ENCODE data around the gene PPHLN1.

Gene PPHLN1

DNA sequence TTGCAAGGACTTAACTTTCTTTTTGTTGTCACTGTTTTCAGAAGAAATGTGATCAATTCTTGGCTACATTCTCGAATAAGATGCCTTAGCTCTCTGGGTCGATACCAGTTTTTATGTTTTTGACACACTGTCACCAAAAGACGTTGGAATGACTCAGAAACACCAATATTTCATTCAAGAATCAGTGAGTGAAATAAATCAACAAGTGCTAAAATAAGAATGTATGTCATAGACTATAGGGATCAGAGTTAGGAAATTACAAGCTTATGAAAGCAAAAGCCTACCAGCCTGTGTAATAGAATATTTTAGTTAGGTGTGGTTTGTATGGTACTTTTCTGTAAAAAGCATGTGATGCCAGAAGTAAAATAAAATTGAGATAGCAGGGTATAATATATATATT lies 17.8 kb downstream of the PPHLN1 start:
- no peak for TF ChIP-seq FOXP2 (optimal IDR thresholded peaks at IDR 0.05; ENCODE audit: borderline replicate concordance, extremely low read depth, extremely low read length, insufficient read depth)
- TF ChIP-seq TAF1 (IDR thresholded peaks at IDR 0.05; ENCODE audit: borderline replicate concordance, insufficient read depth, low read length), result no peak
- TF ChIP-seq SIN3A (IDR thresholded peaks at IDR 0.05; ENCODE audit: borderline replicate concordance, insufficient read depth, low read length), result no peak
- TF ChIP-seq, protein P1, sequence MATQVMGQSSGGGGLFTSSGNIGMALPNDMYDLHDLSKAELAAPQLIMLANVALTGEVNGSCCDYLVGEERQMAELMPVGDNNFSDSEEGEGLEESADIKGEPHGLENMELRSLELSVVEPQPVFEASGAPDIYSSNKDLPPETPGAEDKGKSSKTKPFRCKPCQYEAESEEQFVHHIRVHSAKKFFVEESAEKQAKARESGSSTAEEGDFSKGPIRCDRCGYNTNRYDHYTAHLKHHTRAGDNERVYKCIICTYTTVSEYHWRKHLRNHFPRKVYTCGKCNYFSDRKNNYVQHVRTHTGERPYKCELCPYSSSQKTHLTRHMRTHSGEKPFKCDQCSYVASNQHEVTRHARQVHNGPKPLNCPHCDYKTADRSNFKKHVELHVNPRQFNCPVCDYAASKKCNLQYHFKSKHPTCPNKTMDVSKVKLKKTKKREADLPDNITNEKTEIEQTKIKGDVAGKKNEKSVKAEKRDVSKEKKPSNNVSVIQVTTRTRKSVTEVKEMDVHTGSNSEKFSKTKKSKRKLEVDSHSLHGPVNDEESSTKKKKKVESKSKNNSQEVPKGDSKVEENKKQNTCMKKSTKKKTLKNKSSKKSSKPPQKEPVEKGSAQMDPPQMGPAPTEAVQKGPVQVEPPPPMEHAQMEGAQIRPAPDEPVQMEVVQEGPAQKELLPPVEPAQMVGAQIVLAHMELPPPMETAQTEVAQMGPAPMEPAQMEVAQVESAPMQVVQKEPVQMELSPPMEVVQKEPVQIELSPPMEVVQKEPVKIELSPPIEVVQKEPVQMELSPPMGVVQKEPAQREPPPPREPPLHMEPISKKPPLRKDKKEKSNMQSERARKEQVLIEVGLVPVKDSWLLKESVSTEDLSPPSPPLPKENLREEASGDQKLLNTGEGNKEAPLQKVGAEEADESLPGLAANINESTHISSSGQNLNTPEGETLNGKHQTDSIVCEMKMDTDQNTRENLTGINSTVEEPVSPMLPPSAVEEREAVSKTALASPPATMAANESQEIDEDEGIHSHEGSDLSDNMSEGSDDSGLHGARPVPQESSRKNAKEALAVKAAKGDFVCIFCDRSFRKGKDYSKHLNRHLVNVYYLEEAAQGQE (IDR thresholded peaks at IDR 0.05; ENCODE audit: insufficient read depth in 1 of 2, low read depth in 2 of 2, low read length in 2 of 2), result no peak
- TF ChIP-seq POLR2AphosphoS5 (IDR thresholded peaks at IDR 0.05; ENCODE audit: low read depth, low read length), result no peak

DNA sequence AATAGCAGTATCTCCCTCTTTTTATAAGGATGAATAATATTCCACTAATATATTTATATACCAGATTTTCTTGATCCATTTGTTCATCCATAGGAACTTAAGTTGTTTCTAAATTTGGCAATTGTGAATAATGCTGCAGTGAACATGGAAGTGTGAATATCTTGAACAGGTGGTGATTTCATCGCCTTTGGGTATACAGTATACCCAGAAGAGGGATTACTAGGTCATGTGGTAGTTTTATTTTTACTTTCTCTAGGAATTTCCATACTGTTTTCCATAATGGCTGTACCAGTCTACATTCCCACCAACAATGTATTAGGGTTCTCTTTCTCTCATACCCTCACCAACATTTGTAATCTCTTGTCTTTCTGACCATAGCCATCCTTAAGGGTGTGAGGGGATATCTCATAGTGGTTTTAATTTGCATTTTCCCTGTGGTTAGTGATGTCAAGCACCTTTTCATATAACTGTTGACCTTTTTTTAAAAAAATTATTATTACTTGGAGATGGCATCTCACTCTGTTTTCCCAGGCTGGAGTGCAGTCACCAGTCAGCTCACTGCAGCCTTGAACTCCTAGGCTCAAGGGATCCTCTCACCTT lies 20.5 kb downstream of the PPHLN1 start:
- TF ChIP-seq FOXP2 (optimal IDR thresholded peaks at IDR 0.05; ENCODE audit: borderline replicate concordance, extremely low read depth, extremely low read length, insufficient read depth) (no peak), SIN3A (IDR thresholded peaks at IDR 0.05; ENCODE audit: borderline replicate concordance, insufficient read depth, low read length) (no peak)
- TF ChIP-seq, protein P1 (IDR thresholded peaks at IDR 0.05; ENCODE audit: insufficient read depth in 1 of 2, low read depth in 2 of 2, low read length in 2 of 2), result no peak

DNA sequence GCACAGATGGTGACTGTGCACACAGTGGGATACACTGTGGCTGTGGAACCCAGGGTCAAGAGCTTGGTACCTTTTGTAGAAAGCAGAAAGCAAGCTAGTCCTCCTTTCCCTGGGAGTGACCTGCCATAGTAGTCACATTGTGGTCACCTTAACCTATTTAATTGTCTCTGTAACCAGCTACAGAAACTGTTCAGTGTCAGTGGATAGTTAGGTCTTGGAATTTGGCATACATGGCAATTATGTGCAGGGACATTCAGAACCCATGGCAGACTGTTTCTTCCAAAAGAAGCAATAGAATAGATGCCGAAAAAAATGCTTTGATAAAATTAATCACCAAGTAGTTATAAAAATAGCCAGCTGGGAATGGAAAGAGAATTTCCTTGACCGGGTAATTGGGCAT lies 30.4 kb downstream of the PPHLN1 start:
- TF ChIP-seq TAF1 (IDR thresholded peaks at IDR 0.05; ENCODE audit: borderline replicate concordance, insufficient read depth, low read length), result no peak
- no peak for TF ChIP-seq FOXP2 (optimal IDR thresholded peaks at IDR 0.05; ENCODE audit: borderline replicate concordance, extremely low read depth, extremely low read length, insufficient read depth)
- TF ChIP-seq, protein P1 (IDR thresholded peaks at IDR 0.05; ENCODE audit: insufficient read depth in 1 of 2, low read depth in 2 of 2, low read length in 2 of 2), result no peak
- TF ChIP-seq SIN3A (IDR thresholded peaks at IDR 0.05; ENCODE audit: borderline replicate concordance, insufficient read depth, low read length), result no peak
- no peak for TF ChIP-seq POLR2AphosphoS5 (IDR thresholded peaks at IDR 0.05; ENCODE audit: low read depth, low read length)

DNA sequence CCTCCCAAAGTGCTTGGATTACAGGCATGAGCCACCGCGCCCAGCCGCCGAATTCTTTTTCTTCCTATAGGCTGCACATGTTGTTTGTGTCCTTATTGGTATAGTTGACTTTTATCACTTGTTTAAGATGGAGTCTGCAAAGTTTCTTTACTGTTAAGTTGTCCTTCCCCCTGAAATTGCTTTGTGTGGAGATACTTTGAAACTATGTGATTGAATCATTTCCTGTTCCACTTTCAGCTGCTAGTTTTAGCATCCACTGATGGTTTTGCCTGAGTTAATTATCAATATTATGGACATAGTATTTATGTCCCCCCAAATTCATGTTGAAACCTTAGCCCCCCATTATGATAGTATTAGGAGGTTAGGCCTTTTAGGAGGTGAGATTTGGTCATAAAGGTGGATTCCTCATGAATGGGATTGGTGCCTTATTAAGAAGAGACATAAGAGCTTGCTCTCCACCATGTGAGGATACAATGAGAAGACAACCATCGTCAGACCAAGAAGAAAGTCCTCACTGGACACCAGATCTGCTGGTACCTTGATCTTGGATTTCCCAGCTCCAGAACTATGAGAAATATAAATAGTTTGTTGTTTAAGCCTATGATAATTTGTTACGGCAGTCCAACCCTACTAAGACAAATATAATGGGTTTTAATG lies 34.9 kb downstream of the PPHLN1 start:
- TF ChIP-seq TAF1 (IDR thresholded peaks at IDR 0.05; ENCODE audit: borderline replicate concordance, insufficient read depth, low read length), result no peak
- TF ChIP-seq FOXP2 (optimal IDR thresholded peaks at IDR 0.05; ENCODE audit: borderline replicate concordance, extremely low read depth, extremely low read length, insufficient read depth), result no peak
- no peak for TF ChIP-seq POLR2AphosphoS5 (IDR thresholded peaks at IDR 0.05; ENCODE audit: low read depth, low read length)
- TF ChIP-seq, protein P1 (IDR thresholded peaks at IDR 0.05; ENCODE audit: insufficient read depth in 1 of 2, low read depth in 2 of 2, low read length in 2 of 2), result no peak
- no peak for TF ChIP-seq SIN3A (IDR thresholded peaks at IDR 0.05; ENCODE audit: borderline replicate concordance, insufficient read depth, low read length)

Measured in PFSK-1 (cell line).